GM12801 (cell line): ENCODE measurements around the gene SEMA3D.

ENCODE experiments used
- CTCF ChIP-seq: IDR thresholded peaks from one replicate; pipeline ENCODE4 v1.5.1; 2011; ENCODE audit warnings: control low read depth; ENCODE audit not compliant: insufficient read length; ENCODE audit errors: extremely low read depth

Gene SEMA3D

GRCh38 chr7:85111761-85112160 lies 75.1 kb downstream of the SEMA3D start:
- no peak for TF ChIP-seq CTCF

DNA sequence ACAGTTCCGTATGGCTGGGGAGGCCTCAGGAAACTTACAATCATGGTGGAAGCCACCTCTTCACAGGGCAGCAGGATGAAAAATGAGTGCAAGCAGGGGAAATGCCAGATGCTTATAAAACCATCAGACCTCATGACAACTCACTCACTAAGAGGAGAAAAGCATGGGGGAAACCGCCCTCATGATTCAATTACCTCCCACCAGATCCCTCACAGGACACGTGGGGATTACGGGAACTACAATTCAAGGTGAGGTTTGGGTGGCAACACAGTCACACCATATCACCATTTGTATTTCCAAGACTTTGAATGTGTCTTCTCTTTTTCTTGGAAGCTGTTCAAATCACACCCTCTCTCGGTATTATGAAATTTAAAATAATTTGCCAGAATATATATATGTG lies 80.1 kb downstream of the SEMA3D start:
- no peak for TF ChIP-seq CTCF

DNA sequence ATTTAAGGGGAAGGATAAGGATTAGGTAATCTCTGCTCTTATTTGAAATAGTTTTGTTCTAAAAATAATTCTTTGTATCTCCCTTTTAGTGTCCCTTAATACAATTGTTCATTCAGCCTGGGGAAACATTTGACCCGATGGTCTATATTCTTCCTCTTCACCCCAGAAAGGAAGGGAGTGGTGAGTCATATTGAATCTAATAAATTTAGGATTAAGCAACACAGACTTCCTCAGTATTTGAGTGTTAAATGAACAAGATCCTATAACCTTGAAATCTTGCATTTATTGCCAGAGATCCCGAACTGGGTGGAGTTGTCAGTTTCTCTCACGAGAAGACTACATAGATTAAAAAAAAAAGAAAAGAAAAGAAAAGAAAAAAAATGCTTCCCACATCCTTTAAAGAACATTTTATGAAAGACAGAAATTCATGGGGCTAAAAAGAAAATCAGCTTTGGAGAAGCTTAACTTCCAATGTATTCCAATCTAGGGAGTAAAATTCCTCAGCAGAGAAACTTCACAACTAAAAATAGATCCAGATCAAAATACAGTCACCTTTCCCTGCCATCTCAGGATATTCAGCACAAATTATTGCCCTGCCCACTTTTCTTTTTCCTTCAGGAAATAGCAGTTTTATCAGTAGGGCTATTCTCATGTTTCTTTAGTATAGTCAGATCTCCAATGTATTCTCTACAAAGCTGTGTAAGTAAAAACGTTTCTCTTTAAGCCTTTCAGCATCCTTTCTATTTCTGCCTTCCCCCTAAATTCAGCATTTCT lies 82.2 kb downstream of the SEMA3D start:
- no peak for TF ChIP-seq CTCF

DNA sequence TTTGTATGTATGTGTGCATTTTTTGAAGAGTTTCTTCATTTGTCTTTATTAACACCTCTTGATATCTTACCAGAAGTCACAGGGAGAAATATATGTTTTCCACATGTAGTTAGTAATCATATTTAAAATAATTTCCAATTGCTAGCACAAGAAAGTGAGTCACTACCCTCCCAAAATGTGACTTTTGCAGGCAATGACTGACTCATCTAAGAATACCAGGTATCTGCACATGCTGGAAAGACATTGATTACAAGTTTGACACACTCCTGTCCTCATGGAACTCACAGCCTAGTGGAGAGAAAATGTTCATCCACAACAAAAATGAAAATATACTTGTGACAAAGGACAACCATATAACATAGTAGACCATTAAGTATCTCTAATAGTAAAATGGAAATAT lies 82.9 kb downstream of the SEMA3D start:
- no peak for TF ChIP-seq CTCF

- no peak for TF ChIP-seq CTCF
Measured at GRCh38 chr7:85103357-85103756, 83.5 kb downstream of the SEMA3D start.

- TF ChIP-seq CTCF = no peak
Measured at GRCh38 chr7:85102813-85103350, 84.0 kb downstream of the SEMA3D start.

DNA sequence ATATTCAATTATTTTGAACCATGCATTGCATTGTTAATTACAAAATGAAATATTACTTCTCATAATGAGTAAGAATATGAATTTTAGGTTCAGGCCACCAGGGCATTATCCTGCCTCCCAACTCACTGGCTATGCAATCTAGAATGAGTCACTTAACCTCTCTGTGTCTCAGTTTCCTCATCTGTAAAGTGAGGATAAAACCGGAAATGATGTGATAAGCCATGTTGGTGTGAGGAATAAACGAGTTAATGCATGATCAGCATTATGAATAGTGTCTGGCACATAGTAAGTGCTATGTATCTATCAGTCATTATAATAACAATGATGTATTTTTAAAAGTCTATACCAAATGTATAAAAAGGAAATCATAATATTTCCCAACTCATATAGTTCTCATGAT lies 85.5 kb downstream of the SEMA3D start:
- no peak for TF ChIP-seq CTCF

GRCh38 chr7:85097844-85098243 lies 89.0 kb downstream of the SEMA3D start:
- no peak for TF ChIP-seq CTCF
